HG03039 (cell line): Measurements from ENCODE around the gene FAM151A.
"Not testable (repeated sequence)": the region's sequence is repeated elsewhere in the genome, so short reads cannot be mapped to it uniquely, and the experiment has no call there.

Experiments used
- ATAC-seq: cut with Tn5 transposase; IDR thresholded peaks from one replicate; pipeline ENCODE4 v1.9.1; 2021; ENCODE audit warnings: mild to moderate bottlenecking, moderate library complexity; ENCODE audit not compliant: unreplicated experiment

FAM151A gene

GRCh38 chr1:54636461-54637446, 13.4 kb upstream of the FAM151A start:
- not testable (repeated sequence) for ATAC-seq

DNA sequence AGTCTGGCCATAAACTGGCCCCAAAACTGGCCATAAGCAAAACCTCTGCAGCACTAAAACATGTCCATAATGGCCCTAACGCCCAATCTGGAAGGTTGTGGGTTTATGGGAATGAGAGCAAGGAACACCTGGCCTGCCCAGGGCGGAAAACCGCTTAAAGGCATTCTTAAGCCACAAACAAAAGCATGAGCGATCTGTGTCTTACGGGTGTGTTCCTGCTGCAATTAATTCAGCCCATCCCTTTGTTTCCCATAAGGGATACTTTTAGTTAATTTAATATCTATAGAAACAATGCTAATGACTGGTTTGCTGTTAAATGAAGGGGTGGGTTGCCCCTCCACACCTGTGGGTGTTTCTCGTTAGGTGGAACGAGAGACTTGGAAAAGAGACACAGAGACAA, 12.5 kb upstream of the FAM151A start:
- ATAC-seq, result not testable (repeated sequence)

GRCh38 chr1:54627196-54627595, 3.9 kb upstream of the FAM151A start:
- ATAC-seq, result no peak

- ATAC-seq, result no peak
These were observed 1.4 kb upstream of the FAM151A start for GRCh38 chr1:54624466-54625464.

DNA sequence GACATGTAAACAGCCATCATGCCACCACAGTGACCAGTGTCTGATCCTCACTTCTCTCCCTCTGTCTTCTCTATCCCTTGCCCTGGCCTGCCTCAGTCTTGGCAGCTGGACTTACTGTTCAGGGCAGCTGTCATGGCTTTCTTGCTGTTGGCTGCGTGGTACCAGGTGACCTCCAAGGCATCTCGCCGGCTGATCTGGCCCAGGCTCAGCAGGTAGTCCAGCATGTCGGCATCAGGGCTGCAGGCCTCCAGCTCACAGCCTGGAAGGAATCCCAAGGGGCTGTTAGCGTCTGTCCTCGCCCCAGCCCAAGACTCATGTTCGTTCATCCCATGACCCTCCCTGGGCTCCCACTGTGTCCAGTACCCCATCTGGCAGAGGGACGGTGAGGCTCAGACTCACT, 3.6 kb downstream of the FAM151A start:
- no peak for ATAC-seq

DNA sequence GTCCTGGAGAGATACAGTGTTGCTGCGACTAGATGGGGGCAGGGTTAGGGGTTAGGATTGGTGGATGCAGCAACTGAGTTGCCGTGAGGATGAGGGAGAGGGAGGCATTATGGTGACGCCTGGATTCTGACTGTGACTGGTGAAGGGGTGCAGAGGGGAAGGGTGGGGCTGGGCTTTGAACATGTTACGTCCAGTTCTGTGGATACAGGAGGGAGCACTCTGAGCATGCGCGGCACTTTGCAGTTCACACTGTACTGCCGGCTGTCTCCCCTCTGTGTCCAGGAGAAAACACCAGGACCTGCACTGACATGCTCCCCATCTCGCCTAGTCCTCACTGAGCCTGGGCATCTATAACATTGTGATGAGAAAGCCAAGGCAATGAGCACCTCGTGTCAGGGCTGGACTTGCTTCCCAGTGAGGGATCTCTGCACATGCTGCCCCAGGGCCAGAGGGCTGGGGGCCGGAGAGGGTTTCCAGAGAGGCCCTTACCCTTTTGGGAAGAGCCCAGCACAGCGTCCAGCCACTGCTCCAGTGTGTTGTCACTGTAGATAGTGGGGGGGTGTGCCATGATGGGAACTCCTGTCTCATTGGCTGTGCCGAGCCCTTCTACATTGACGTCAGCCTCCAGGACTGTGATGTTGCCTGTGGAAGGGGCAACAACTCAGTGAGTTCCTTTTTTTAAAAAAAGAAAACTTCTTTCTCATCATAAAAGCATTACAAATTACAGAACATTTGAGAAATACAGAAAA, 7.6 kb downstream of the FAM151A start:
- ATAC-seq, result no peak

DNA sequence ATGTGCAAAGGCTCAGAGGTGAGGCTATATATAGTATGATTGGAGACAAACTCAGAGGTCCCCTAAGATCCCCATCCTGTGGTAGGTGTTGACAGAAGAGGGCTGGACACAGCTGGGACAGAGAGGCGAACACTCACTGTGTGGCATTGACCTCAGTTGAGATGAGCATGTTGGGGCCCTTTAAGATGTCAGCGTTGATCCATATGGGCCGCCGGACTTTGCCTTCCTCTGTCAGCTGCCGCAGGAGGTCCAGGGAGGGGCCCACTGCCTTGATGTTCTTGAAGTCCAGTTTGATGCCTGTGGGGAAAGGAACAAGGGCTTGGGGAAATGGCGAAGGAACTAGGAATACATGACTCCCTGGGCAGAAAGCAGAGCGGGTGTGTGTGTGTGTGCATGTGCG, 8.8 kb downstream of the FAM151A start:
- ATAC-seq, result no peak

DNA sequence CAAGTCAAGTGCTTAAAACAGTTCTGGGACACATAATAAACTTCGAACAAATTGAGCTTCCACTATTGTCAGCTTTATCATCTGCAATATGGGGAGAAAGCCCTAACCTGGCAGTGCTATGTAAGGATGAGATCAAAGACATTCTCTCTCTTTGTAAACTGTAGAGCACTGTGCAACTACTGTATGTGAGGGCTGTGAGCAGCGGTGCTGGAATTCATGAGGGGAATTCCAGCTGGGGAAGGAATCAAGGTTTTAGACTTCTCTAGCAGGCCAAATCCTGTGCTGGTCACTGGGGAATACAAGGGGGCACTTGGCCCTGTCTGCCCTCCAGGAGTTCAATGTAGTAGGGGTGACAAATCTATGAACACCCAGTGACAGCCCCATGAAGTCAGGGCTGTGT, 9.3 kb downstream of the FAM151A start:
- ATAC-seq, result no peak

DNA sequence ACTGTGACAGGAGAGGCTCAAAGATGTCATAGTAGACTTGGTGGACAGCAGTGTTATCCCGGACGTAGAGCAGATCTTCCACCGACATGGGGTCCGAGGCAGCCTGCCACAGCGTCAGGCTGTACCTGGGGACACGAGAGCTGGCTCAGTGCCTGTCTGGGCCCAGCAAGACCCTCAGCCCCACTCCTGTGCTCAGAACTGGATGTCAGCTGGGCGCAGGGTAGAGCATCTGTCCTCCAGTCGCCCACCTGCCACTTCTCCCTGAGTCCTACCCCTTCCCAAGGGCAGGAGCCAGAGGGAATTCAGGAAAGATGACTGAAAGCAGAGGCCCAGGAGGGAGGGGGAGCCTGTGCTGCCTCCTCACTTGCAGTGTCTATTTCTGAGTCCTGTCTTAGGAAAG, 11.7 kb downstream of the FAM151A start:
- no peak for ATAC-seq

DNA sequence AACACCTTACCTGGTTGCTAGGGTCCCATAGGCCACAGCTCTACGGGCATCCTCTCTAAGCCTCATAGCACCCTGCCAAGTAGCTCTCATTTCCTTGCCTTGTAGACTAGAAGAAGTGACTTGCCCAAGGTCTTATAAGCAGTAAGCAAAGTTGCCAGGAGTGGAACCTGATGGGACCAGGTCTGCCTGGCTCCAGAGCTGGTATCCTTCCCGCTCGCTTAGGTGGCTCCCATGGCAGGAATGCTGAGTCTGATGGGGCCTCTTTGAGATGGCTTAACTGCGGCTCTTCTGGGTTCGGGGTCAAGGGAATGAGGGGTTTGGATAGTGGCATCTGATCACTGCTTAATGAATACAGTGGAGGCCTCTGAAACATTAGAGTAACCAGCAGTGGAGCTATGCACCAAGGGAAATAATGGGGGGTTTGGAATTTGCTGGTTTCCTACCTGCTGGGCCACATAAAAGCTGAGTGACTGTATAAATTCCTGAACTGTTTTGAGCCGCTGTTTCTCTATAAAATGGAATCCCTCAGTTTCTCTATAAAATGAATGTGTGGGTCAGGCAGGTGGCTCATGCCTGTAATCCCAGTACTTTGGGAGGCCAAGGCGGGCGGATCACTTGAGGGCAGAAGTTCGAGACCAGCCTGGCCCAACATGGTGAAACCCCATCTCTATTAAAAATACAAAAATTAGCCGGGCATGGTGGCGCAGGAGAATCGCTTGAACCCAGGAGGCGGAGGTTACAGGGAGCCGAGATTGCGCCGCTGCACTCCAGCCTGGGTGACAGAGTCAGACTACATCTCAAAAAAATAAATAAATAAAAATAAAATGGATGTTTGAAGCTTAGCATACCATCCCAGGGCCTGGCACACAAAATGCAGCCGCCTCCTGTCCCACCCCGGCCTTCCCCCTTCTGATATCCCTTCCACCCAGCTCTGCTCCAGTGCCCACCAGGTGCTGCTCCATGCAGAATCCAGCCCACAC, 12.4 kb downstream of the FAM151A start:
- ATAC-seq, result no peak

- ATAC-seq, result no peak
These were observed 13.3 kb downstream of the FAM151A start for GRCh38 chr1:54610048-54610447.

DNA sequence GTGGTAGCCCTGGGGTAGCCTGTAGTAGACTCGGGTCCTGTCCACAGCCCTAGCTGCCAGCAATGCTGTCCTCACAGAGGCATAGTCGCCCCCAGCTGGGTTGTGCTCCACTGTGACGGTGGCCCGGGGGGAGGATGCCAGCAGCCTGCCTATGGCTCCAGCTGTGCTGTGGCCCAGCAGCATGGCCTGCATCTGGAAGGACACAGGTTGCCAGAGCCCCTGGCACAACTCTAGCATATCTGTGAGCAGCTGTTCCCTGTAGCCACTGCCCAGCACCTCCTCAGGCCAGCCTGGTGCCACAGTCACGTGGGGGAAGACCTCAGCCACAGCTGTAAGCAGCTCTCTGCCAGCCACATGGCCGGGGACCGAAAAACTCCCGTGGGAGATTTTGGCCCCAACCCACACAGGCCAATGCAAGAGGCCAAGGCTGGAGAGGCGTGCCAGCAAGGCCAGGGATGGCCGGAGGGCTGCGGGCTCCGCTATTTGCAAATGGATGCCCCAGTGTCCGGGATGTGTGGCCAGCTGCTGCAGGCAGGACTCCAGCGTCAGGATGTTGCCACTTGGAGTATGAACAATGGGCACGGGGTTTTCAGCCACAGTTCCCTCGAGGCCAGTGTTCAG, 13.9 kb downstream of the FAM151A start:
- ATAC-seq, result no peak

GRCh38 chr1:54608566-54609230, 14.6 kb downstream of the FAM151A start:
- ATAC-seq, result no peak

DNA sequence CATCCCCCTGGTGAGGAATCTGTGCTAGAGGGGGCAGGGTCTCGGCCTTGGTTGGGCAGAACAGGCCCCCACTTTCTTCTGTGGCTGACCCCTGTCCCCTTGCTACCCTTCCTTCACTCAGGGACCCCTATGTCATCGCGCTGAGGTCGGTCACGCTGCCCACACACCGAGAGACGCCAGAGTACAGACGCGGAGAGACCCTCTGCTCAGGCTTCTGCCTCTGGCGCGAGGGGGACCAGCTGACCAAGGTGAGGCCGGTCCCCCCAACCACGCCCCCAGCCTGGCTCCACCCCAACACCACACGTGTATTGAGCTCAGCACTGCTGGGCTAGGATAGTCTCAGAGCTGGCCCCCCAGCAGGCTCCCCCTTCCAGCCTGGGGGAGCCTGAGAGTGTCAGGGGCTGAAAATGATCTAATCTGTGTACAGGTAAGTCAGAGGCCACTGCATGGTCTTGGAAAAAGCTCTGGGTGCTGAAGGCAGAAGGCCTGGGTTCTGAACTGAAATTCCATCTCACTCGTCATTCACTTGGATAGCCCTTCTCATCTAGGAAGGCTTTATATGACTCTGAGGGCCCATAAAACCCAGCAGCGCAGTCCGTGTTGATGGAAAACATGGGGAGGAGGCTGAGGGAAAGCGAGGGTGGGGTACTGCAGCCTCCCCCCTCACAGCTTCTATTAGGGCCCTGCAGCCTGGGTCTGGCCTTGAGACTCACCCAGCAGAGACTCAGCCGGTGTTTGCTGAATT, 15.3 kb downstream of the FAM151A start:
- no peak for ATAC-seq

DNA sequence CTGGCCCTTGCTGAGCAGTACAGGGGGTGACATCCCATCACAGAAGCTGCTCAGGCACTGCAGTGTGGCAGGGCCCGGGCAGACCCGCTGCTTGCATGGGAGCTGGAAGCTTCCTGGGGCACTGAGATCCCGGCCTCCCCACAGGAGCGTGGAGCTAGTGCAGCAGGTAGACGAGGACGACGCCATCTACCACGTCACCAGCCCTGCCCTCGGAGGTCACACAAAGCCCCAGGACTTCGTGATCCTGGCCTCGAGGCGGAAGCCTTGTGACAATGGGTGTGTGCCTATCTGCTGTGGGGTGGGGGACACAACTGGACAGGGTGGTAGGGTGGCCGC, 16.4 kb downstream of the FAM151A start:
- no peak for ATAC-seq

- ATAC-seq, result no peak
These were observed 17.0 kb downstream of the FAM151A start for GRCh38 chr1:54606096-54606989.
